ENCODE measurements around the gene LYPLAL1.

- TF ChIP-seq POLR2AphosphoS5 (IDR thresholded peaks at IDR 0.05; ENCODE audit: borderline replicate concordance, low read depth, low read length), result no peak
- no peak for TF ChIP-seq EZH2 (IDR thresholded peaks at IDR 0.05)
- no peak for TF ChIP-seq FOXP2 (optimal IDR thresholded peaks at IDR 0.05; ENCODE audit: control extremely low read depth, extremely low read length, insufficient read depth)
Observed at GRCh38 chr1:219206350-219206749, 32.7 kb downstream of the LYPLAL1 start.

Data from SK-N-MC (cell line).